SK-N-SH treated with all-trans-retinoic acid at 6 μM for 48 hours (cell line): ENCODE results near the gene ARL4D.
"Not testable (repeated sequence)": the region's sequence is repeated elsewhere in the genome, so short reads cannot be mapped to it uniquely, and the experiment has no call there.

Experiments used
- ARNTL ChIP-seq: fragments of 450-650 bp; formaldehyde crosslinking; IDR thresholded peaks from 2 replicates; pipeline ENCODE4 v1.5.0; 2020; ENCODE audit warnings: low read depth, mild to moderate bottlenecking, moderate library complexity, borderline replicate concordance
- ZFP30 ChIP-seq: fragments of 450-650 bp; formaldehyde crosslinking; IDR thresholded peaks from 2 replicates; pipeline ENCODE4 v1.5.0; 2022; ENCODE audit warnings: mild to moderate bottlenecking, moderate library complexity
- ZNF8 ChIP-seq: fragments of 450-650 bp; formaldehyde crosslinking; IDR thresholded peaks from 2 replicates; pipeline ENCODE4 v1.5.0; 2020; ENCODE audit warnings: mild to moderate bottlenecking, moderate library complexity

GRCh38 chr17:43365921-43366320 is 32.9 kb upstream of the ARL4D start:
- TF ChIP-seq ARNTL; ZNF8 (CRISPR knock-in tag); ZFP30 (CRISPR knock-in tag): not testable (repeated sequence)
